Epithelial cell of esophagus (primary cell): ENCODE measurements around the gene MAP3K6.

Experiments
- DNase-seq: peaks from one replicate; pipeline ENCODE4 v3.0.0; 2010; ENCODE audit warnings: low read depth
- H3K4me3 ChIP-seq: 2 replicates; pipeline ENCODE4 v1.5.1; 2011; ENCODE audit warnings: mild to moderate bottlenecking, low read length, control low read depth
- CTCF ChIP-seq: IDR thresholded peaks from 2 replicates; pipeline ENCODE4 v1.5.1; 2011; ENCODE audit warnings: low read depth, mild to moderate bottlenecking, low read length, control low read depth, inconsistent platforms; ENCODE audit not compliant: insufficient read depth; ENCODE audit errors: missing control alignments

MAP3K6 gene

GRCh38 chr1:27346991-27347624, 19.7 kb downstream of the MAP3K6 start:
- TF ChIP-seq CTCF = no peak
- no peak overlapping the region for H3K4me3 ChIP-seq
- DNase-seq = peak; percentile 61

- DNase-seq = no peak
- no peak for TF ChIP-seq CTCF
- no peak overlapping the region for H3K4me3 ChIP-seq
Measured at GRCh38 chr1:27346357-27346756, 20.4 kb downstream of the MAP3K6 start.

- no peak for TF ChIP-seq CTCF
- no peak for DNase-seq
- H3K4me3 ChIP-seq = no peak overlapping the region
Measured at GRCh38 chr1:27345272-27345671, 21.5 kb downstream of the MAP3K6 start.

- H3K4me3 ChIP-seq = peak overlapping the region; percentile 98
- no peak for TF ChIP-seq CTCF
- no peak for DNase-seq
Measured at GRCh38 chr1:27343639-27344025, 23.1 kb downstream of the MAP3K6 start.

GRCh38 chr1:27342778-27343638, 23.8 kb downstream of the MAP3K6 start:
- peak overlapping the region; percentile 98 for H3K4me3 ChIP-seq
- peak; percentile 99 for DNase-seq

GRCh38 chr1:27342391-27342777, 24.4 kb downstream of the MAP3K6 start:
- H3K4me3 ChIP-seq = peak overlapping the region; percentile 98
- DNase-seq = no peak
- no peak for TF ChIP-seq CTCF

More at GRCh38 chr1:27342778-27343638, 23.8 kb downstream of the MAP3K6 start:
- TF ChIP-seq CTCF = no peak
